HFFc6 (cell line): Measurements from ENCODE around the gene TMPRSS13. TPM values are rescaled to one million over a fixed set of nuclear protein-coding genes. Genes with fewer than 3 reads are reported as not detected.

Experiments used
- DNase-seq: peaks from one replicate; pipeline ENCODE4 v3.0.0-alpha.2; 2018
- H3K27ac Mint-ChIP-seq: 2 replicates; pipeline ENCODE4 v1.8.0; 2020; ENCODE audit warnings: mild to moderate bottlenecking, mixed read lengths
- H3K27me3 Mint-ChIP-seq: 2 replicates; pipeline ENCODE4 v1.8.0; 2021; ENCODE audit warnings: mild to moderate bottlenecking, moderate library complexity, mixed read lengths; ENCODE audit not compliant: insufficient read depth
- H3K36me3 Mint-ChIP-seq: 2 replicates; pipeline ENCODE4 v1.8.0; 2021; ENCODE audit warnings: low read depth, mixed read lengths
- H3K4me1 Mint-ChIP-seq: 2 replicates; pipeline ENCODE4 v1.8.0; 2020; ENCODE audit warnings: low read depth, mixed read lengths
- H3K4me3 Mint-ChIP-seq: 2 replicates; pipeline ENCODE4 v1.8.0; 2020; ENCODE audit warnings: mild to moderate bottlenecking, moderate library complexity, mixed read lengths
- H3K9me3 Mint-ChIP-seq: 2 replicates; pipeline ENCODE4 v1.8.0; 2020; ENCODE audit warnings: mild to moderate bottlenecking, mixed read lengths
- total RNA-seq, 6 experiments: library from RNA; stranded (reverse); fragmentation: NEBNext Ultra II Directional; extraction: Animal tissue kit (Norgen Biotek cat#: 25700); gene quantifications; 2 replicates in 1 of 6; 3 replicates in 5 of 6; pipeline ENCODE4 v1.2.3, GENCODE V29; 2021
- TF ChIP-seq, protein P1 (sequence below): fragments of 200-600 bp; sonication (generic); IDR thresholded peaks from 2 replicates; pipeline ENCODE4 v1.5.0; 2021; ENCODE audit warnings: antibody characterized with exemption, mild to moderate bottlenecking

The TMPRSS13 gene
- total RNA-seq, 6 experiments from 2014 or later: not detected

DNA sequence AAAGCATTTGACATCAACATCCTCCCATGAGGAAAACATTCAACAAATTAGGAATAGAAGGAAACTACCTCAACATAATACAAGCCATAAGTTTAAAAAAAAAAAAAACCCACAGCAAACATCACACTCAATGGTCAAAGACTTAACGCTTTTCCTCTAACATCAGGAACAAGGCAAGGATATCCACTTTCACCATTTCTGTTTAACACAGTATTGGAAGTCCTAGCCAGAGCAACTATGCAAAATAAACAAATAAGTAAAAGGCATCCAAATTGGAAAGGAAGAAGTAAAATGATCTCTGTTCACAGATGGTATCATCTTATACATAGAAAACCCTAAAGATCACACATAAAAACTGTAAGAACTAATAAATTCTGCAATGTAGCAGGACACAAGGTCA is 65.8 kb downstream of the TMPRSS13 start:
- TF ChIP-seq, protein P1, sequence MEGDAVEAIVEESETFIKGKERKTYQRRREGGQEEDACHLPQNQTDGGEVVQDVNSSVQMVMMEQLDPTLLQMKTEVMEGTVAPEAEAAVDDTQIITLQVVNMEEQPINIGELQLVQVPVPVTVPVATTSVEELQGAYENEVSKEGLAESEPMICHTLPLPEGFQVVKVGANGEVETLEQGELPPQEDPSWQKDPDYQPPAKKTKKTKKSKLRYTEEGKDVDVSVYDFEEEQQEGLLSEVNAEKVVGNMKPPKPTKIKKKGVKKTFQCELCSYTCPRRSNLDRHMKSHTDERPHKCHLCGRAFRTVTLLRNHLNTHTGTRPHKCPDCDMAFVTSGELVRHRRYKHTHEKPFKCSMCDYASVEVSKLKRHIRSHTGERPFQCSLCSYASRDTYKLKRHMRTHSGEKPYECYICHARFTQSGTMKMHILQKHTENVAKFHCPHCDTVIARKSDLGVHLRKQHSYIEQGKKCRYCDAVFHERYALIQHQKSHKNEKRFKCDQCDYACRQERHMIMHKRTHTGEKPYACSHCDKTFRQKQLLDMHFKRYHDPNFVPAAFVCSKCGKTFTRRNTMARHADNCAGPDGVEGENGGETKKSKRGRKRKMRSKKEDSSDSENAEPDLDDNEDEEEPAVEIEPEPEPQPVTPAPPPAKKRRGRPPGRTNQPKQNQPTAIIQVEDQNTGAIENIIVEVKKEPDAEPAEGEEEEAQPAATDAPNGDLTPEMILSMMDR: no peak
- H3K27me3 Mint-ChIP-seq: peaks cover 33% of the 10 kb centered on the region
- no peak for DNase-seq

DNA sequence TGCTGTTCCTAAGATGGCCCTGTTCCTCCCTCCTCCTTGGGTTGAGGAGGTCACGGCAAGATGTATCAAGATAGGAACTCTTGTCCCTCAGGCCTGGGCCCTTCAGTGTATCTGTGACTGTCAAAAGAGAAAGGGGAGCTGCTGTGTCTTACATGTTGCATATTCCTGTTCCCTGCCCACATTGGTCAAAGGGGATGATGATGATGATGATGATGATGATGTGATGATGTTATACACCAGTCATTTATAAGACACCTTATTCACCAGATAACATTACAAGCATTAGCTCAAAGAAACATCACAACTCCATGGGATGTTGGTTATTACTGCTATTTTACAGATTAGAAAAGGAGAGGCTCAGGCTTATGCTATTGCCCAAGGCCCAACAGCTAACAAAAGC is 66.4 kb downstream of the TMPRSS13 start:
- DNase-seq: no peak
- H3K9me3 Mint-ChIP-seq: no peaks in the 10 kb centered on the region
- no peak overlapping the region for H3K27ac Mint-ChIP-seq
- peaks cover 31% of the 10 kb centered on the region for H3K27me3 Mint-ChIP-seq
- no peaks in the 10 kb centered on the region for H3K4me1 Mint-ChIP-seq
- H3K4me3 Mint-ChIP-seq: no peak overlapping the region
- TF ChIP-seq, protein P1: no peak
- H3K36me3 Mint-ChIP-seq: no peaks in the 10 kb centered on the region

More for the DNA sequence above, 65.8 kb downstream of the TMPRSS13 start:
- Mint-ChIP-seq H3K9me3 (no peaks in the 10 kb centered on the region), H3K36me3 (no peaks in the 10 kb centered on the region), H3K4me3 (no peak overlapping the region), H3K4me1 (no peaks in the 10 kb centered on the region), H3K27ac (no peak overlapping the region)

DNA sequence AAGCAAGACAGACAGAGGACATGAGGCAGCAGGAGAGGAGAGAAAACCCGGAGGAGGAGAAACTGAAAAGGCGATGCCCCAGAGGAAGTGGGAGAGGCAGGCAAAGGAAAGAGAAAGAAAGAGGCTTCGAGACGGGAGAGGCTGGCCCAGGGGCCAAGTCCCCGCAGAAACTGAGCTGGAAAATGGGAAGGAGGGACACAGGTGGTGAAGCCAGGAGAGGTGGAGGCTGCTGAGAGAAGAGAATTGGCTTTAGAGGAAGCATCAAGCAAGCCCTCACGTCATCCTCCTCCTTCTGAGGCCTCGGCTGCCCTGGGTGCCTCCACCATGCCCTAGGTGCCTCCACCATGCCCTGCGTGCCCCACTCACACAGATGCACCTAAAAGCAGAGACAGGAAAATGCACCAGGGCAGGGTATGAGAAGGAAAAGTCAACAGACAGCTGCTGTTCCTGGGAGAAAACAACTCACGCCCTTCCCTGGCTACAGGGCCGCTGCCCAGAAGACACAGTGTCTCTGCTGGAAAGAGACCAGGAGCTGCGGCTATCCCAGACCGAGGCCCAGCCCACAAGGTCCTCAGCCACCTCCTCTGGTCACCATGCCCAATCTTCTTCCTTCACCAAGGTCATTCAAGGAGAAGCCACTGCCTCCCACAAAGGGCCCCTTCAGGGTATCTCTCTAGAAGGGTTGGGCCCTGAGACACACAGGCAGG is 67.0 kb downstream of the TMPRSS13 start:
- no peak for DNase-seq
- H3K4me3 Mint-ChIP-seq: no peak overlapping the region
- H3K27me3 Mint-ChIP-seq: peaks cover 35% of the 10 kb centered on the region
- TF ChIP-seq, protein P1: no peak
- no peaks in the 10 kb centered on the region for H3K36me3 Mint-ChIP-seq
- no peaks in the 10 kb centered on the region for H3K9me3 Mint-ChIP-seq
- no peak overlapping the region for H3K27ac Mint-ChIP-seq
- no peaks in the 10 kb centered on the region for H3K4me1 Mint-ChIP-seq

DNA sequence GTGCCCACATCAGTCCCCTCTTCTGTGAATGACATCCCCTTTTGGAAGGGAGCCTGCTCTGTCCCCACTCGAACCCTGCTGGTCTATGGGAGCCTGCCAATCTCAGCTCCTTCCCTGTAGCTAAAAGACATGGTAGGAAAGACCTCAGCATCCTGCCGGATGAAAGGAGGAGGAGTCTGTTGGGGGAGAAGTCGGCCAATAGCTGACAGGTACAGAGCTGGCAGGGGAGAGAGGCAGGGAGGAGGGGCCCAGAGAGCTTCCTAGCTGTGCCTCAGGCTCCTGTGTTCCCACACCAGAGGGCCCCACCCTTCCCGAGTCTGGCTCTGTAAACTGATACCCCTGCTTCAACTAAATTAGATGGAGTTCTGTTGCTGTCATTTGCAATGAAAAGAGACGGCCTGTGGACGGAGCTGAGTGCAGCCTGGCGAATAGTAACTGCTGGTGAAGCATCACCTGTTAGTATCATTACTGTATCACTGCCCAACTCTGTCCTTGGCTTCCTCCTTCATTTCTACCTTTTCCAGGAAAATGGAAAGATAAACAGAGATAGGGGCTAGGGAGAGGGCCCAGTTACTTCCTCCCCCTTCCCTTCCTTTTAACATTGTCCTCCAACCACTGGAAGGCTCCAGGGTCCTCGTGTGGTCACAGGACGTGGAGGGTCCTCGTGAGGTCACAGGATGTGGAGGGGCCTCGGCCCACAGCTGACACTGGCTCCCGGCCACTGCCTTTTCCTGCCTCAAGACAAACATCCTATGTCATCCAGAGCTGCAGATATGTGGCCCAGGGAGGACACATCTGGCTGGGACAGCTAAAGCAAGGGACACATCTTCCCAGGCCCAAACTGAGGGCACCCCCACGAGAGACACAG is 67.8 kb downstream of the TMPRSS13 start:
- TF ChIP-seq, protein P1: no peak
- DNase-seq: no peak
- Mint-ChIP-seq H3K27ac (no peak overlapping the region), H3K4me3 (no peak overlapping the region), H3K4me1 (no peaks in the 10 kb centered on the region), H3K9me3 (no peaks in the 10 kb centered on the region), H3K36me3 (no peaks in the 10 kb centered on the region), H3K27me3 (peaks cover 39% of the 10 kb centered on the region)

DNA sequence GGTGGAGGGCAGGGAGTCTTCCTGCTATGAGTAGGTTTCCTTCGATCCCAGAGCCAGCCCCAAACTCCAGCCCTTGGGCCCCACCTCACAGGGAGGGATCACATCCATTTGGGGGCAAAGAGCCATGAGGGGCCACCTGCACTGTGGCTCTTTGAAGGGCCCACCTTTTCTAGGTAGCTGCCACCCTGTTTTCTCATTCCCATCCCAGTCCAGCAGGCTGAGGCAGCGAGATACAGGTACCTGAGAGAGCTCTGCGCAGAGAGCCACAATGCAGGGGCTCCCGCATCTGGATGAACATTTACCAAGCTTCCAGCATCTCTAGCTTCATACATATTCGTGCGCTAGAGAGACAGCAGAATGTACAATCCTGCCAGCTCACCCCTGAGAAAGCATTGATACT is 69.1 kb downstream of the TMPRSS13 start:
- Mint-ChIP-seq H3K4me1 (no peaks in the 10 kb centered on the region), H3K9me3 (no peaks in the 10 kb centered on the region)
- TF ChIP-seq, protein P1: no peak

More for the DNA sequence above, 69.1 kb downstream of the TMPRSS13 start:
- Mint-ChIP-seq H3K27me3 (peaks cover 39% of the 10 kb centered on the region), H3K27ac (no peak overlapping the region), H3K36me3 (no peaks in the 10 kb centered on the region), H3K4me3 (no peak overlapping the region)
- DNase-seq: no peak
